Testis (tissue), 3 donors: ENCODE data around the gene ALAS1. TPM values are rescaled to one million over a fixed set of nuclear protein-coding genes. Genes with fewer than 3 reads are reported as not detected.

Experiments used
- DNase-seq: peaks from one replicate; pipeline ENCODE4 v3.0.0-alpha.2; 2019
- H3K27ac ChIP-seq, 2 donors: fragments of 200-600 bp; sonication (generic); one replicate each; pipeline ENCODE4 v1.5.1; 2019
- H3K27me3 ChIP-seq: fragments of 200-600 bp; sonication (generic); one replicate; pipeline ENCODE4 v1.5.1; 2019
- H3K36me3 ChIP-seq: fragments of 200-600 bp; sonication (generic); one replicate; pipeline ENCODE4 v1.5.1; 2017; ENCODE audit warnings: low read depth; ENCODE audit errors: missing control alignments
- H3K4me1 ChIP-seq: fragments of 200-600 bp; sonication (generic); one replicate; pipeline ENCODE4 v1.5.1; 2019
- H3K4me3 ChIP-seq, 2 donors: fragments of 200-600 bp; sonication (generic); one replicate each; pipeline ENCODE4 v1.5.1; 2017 to 2019
- H3K9me3 ChIP-seq: fragments of 200-600 bp; sonication (generic); one replicate; pipeline ENCODE4 v1.5.1; 2017
- CTCF ChIP-seq, 3 experiments: fragments of 450-650 bp in 2 of 3; fragments of 200-600 bp in 1 of 3; sonication (generic) in 1 of 3; IDR thresholded peaks; one replicate each; pipeline ENCODE4 v1.5.1; 2016 to 2019; ENCODE audit warnings: antibody characterized with exemption in 3 of 3, mild to moderate bottlenecking in 2 of 3, moderate library complexity in 1 of 3
- POLR2A ChIP-seq: fragments of 450-650 bp; IDR thresholded peaks from one replicate; pipeline ENCODE4 v1.6.1; 2017; ENCODE audit warnings: antibody characterized with exemption, mild to moderate bottlenecking, moderate library complexity
- WGBS, 2 donors: methylation state at CpG; one replicate each; pipeline ENCODE4 v1.1.5; 2018; 5-methylcytosine and 5-hydroxymethylcytosine counted together
- intact Hi-C: fragments of 100-400 bp; cut with DNase I; formaldehyde crosslinking; loops from one replicate; pipeline ENCODE4 v1.15.1; 2023; ENCODE audit warnings: low total_unique reads
- polyA plus RNA-seq: library from polyadenylated mRNA; stranded (reverse); fragments of 350-450 nt; fragmentation: Illumina TruSeq; extraction: RNeasy Lipid Tissue Mini Kit (QIAGEN cat#74804); gene quantifications from one replicate; pipeline ENCODE4 v1.2.3, GENCODE V29; 2014; ENCODE audit warnings: low read depth, low replicate concordance; ENCODE audit not compliant: insufficient read depth
- total RNA-seq, 2 donors: library from RNA; depleted of rRNA; stranded (reverse); fragments of >200 nt; gene quantifications; one replicate each; pipeline ENCODE4 v1.2.3, GENCODE V29; 2016

ALAS1 gene
- total and polyA plus RNA-seq, 3 donors from 2014 or later: 49.9 to 54.2 (median 51.4) TPM

GRCh38 chr3:52237006-52237656 is 39.2 kb downstream of the ALAS1 start:
- H3K27ac ChIP-seq: peak overlapping the region; percentile 55 to 93
- H3K4me3 ChIP-seq: no peak overlapping the region
- H3K27me3 ChIP-seq: no peaks in the 10 kb centered on the region
- no peak for TF ChIP-seq CTCF (IDR thresholded peaks at IDR 0.05)
- no peak for TF ChIP-seq POLR2A
- intact Hi-C loops: loop anchor here (5.0 kb wide), 1 partner anchor 50 kb away; the partner anchor contains the start of gene GLYCTK
- H3K9me3 ChIP-seq: no peaks in the 10 kb centered on the region
- peaks cover 38% of the 10 kb centered on the region for H3K4me1 ChIP-seq
- H3K36me3 ChIP-seq: no peaks in the 10 kb centered on the region
- 71 to 74% methylated on average over 4 to 6 of the region's 6 CpGs for WGBS, 2 donors
- DNase-seq: no peak

- Histone ChIP-seq H3K4me3 (no peak overlapping the region), H3K27me3 (no peaks in the 10 kb centered on the region), H3K27ac (peak overlapping the region; percentile 93 to 96), H3K36me3 (no peaks in the 10 kb centered on the region), H3K4me1 (peaks cover 38% of the 10 kb centered on the region), H3K9me3 (no peaks in the 10 kb centered on the region)
- intact Hi-C loops: loop anchor here (5.0 kb wide), 1 partner anchor 50 kb away; the partner anchor contains the start of gene GLYCTK
- peak; percentile 88 for DNase-seq
- WGBS, 2 donors: 28 to 40% methylated on average over 1 to 4 of the region's 8 CpGs
- no peak for TF ChIP-seq CTCF (IDR thresholded peaks at IDR 0.05)
- TF ChIP-seq POLR2A: no peak
Observed at GRCh38 chr3:52237657-52238172, 39.8 kb downstream of the ALAS1 start.

GRCh38 chr3:52238193-52238760 is 40.3 kb downstream of the ALAS1 start:
- intact Hi-C loops: loop anchor here (5.0 kb wide), 1 partner anchor 49 kb away; the partner anchor contains the start of gene GLYCTK
- WGBS, 2 donors: 1 to 4% methylated on average over 11 of the region's 11 CpGs
- Histone ChIP-seq H3K9me3 (no peaks in the 10 kb centered on the region), H3K36me3 (no peaks in the 10 kb centered on the region), H3K27ac (peak overlapping the region; percentile 93 to 96), H3K4me1 (peaks cover 38% of the 10 kb centered on the region), H3K27me3 (no peaks in the 10 kb centered on the region), H3K4me3 (peak overlapping the region; percentile 87 to 94)
- no peak for TF ChIP-seq CTCF (IDR thresholded peaks at IDR 0.05)
- DNase-seq: peak; percentile 50

GRCh38 chr3:52238761-52239701 is 41.1 kb downstream of the ALAS1 start, which contains the start of gene TWF2:
Gene TWF2 (minus strand): TSS chr3:52239158. CDS start chr3:52239016, 142 bp downstream.
- H3K36me3 ChIP-seq: no peaks in the 10 kb centered on the region
- H3K9me3 ChIP-seq: no peaks in the 10 kb centered on the region
- peaks cover 38% of the 10 kb centered on the region for H3K4me1 ChIP-seq
- peak within 1 kb of the TSS; percentile 93 to 96 for H3K27ac ChIP-seq
- 0 to 1% methylated on average over 32 to 82 of the region's 92 CpGs for WGBS, 2 donors
- TF ChIP-seq CTCF (IDR thresholded peaks at IDR 0.05): peak; percentile 16 to 50 (median 36)
- TF ChIP-seq POLR2A: no peak
- H3K4me3 ChIP-seq: peak within 1 kb of the TSS; percentile 87 to 94
- DNase-seq: peak; percentile 85
- intact Hi-C loops: loop anchor here (5.0 kb wide), 1 partner anchor 48 kb away; the partner anchor contains the start of gene GLYCTK
- H3K27me3 ChIP-seq: no peaks in the 10 kb centered on the region
